ENCODE results near the gene AP1M1. TPM values are rescaled to one million over a fixed set of nuclear protein-coding genes. Genes with fewer than 3 reads are reported as not detected.

AP1M1 gene
- total RNA-seq, 1 experiment from 2014 or later = 88.7 TPM

DNA sequence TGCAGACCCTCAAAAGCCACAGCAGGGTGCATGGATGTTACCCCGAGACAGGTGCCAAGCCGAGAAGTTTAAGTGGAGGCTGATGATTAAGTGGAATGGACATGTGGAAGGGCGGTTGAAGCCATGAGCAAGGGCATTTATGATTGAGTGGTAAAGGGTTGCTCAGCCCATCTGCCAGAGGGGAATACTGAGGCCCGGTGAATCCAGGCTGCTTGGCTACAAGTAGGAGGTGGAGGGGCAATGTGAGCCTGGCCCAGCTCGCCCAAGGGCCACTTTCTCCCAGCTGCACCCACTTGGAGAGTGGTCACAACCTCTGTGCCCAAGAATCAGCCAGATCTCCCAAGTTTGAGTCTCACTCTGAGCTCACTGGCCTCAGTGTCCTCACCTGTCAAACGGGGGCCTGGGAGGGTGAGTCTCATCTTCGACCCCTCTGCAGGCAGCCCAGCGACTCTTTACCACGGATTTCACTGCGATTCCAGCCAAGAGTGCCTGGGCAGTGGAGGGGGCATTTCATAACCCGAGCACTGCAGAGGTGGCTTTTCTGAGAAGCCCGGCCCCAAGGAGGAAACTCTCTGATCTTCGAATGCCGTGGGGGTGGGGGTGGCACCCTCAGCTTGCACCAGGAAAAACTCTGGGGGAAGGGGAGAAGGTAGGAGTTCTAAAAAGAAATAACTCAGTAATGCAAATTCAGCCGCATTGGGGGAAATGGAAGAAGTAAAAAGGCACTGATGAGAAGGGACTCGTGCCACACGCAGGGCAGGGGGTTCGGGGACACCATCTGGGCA is 64.1 kb downstream of the AP1M1 start:
- DNase-seq (ENCODE audit: low read depth, low spot score) (no peak), ATAC-seq (no peak)
- intact Hi-C loops (cut with micrococcal nuclease; ENCODE audit: unreplicated experiment) (no loop called here), in situ Hi-C loops (cut with HindIII; ENCODE audit: low pct_unique_long_range_greater_than_20kb, low sequenced_read_pairs) (no loop called here)
- BruUV-seq (replicated peaks) = no TSS peak
- Histone ChIP-seq H3K4me1 (ENCODE audit: control insufficient read depth, insufficient read depth, low read length) (no peaks in the 10 kb centered on the region), H3K27ac (ENCODE audit: low read length) (no peak overlapping the region), H3K9me3 (ENCODE audit: control insufficient read depth, insufficient read depth, low read depth, low read length) (no peaks in the 10 kb centered on the region), H3K4me3 (ENCODE audit: low read depth in 2 of 2, low read length in 2 of 2) (no peak overlapping the region), H3K36me3 (ENCODE audit: control insufficient read depth, insufficient read depth, low read length) (no peaks in the 10 kb centered on the region), H3K27me3 (ENCODE audit: control insufficient read depth, insufficient read depth, low read length) (no peaks in the 10 kb centered on the region)
- ChIA-PET CTCF (no interaction called here), POLR2A (no interaction called here)
- TF ChIP-seq POLR2AphosphoS5 (IDR thresholded peaks at IDR 0.05; ENCODE audit: low read depth, low read length) = no peak
- no peak for TF ChIP-seq SIN3A (IDR thresholded peaks at IDR 0.05; ENCODE audit: borderline replicate concordance, insufficient read depth, low read depth, low read length)
- no peak for TF ChIP-seq TCF7L2 (IDR thresholded peaks at IDR 0.05; ENCODE audit: low read depth, low read length)
- TF ChIP-seq, protein P1, sequence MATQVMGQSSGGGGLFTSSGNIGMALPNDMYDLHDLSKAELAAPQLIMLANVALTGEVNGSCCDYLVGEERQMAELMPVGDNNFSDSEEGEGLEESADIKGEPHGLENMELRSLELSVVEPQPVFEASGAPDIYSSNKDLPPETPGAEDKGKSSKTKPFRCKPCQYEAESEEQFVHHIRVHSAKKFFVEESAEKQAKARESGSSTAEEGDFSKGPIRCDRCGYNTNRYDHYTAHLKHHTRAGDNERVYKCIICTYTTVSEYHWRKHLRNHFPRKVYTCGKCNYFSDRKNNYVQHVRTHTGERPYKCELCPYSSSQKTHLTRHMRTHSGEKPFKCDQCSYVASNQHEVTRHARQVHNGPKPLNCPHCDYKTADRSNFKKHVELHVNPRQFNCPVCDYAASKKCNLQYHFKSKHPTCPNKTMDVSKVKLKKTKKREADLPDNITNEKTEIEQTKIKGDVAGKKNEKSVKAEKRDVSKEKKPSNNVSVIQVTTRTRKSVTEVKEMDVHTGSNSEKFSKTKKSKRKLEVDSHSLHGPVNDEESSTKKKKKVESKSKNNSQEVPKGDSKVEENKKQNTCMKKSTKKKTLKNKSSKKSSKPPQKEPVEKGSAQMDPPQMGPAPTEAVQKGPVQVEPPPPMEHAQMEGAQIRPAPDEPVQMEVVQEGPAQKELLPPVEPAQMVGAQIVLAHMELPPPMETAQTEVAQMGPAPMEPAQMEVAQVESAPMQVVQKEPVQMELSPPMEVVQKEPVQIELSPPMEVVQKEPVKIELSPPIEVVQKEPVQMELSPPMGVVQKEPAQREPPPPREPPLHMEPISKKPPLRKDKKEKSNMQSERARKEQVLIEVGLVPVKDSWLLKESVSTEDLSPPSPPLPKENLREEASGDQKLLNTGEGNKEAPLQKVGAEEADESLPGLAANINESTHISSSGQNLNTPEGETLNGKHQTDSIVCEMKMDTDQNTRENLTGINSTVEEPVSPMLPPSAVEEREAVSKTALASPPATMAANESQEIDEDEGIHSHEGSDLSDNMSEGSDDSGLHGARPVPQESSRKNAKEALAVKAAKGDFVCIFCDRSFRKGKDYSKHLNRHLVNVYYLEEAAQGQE (IDR thresholded peaks at IDR 0.05; ENCODE audit: insufficient read depth in 1 of 2, low read depth in 2 of 2, low read length in 1 of 2) = no peak
- TF ChIP-seq, protein P2, sequence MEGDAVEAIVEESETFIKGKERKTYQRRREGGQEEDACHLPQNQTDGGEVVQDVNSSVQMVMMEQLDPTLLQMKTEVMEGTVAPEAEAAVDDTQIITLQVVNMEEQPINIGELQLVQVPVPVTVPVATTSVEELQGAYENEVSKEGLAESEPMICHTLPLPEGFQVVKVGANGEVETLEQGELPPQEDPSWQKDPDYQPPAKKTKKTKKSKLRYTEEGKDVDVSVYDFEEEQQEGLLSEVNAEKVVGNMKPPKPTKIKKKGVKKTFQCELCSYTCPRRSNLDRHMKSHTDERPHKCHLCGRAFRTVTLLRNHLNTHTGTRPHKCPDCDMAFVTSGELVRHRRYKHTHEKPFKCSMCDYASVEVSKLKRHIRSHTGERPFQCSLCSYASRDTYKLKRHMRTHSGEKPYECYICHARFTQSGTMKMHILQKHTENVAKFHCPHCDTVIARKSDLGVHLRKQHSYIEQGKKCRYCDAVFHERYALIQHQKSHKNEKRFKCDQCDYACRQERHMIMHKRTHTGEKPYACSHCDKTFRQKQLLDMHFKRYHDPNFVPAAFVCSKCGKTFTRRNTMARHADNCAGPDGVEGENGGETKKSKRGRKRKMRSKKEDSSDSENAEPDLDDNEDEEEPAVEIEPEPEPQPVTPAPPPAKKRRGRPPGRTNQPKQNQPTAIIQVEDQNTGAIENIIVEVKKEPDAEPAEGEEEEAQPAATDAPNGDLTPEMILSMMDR (IDR thresholded peaks at IDR 0.05) = no peak

DNA sequence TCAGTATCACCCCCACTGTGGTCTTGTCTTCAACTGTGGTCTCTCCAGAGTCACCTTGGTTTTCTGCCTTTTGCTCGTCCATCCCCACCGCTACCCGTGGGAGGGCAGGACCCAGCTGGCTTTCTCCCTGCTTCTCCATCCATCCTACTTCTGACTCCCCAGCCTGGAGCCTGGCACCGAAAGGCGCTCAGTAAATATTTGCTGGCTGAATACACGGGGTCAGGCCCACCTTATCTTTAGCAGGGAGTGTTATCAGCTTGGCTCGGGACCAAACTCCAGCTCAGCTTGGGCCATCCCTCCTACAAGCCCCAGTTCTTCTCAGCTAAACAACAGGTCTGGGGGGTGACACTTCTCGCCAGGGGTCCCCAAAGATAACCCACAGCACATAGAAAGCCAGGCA is 64.9 kb downstream of the AP1M1 start:
- ATAC-seq = no peak; the same call in 1 of the 2 replicates
- Histone ChIP-seq H3K36me3 (ENCODE audit: control insufficient read depth, insufficient read depth, low read length) (no peaks in the 10 kb centered on the region), H3K4me3 (ENCODE audit: low read depth in 2 of 2, low read length in 2 of 2) (no peak overlapping the region), H3K27ac (ENCODE audit: low read length) (no peak overlapping the region), H3K4me1 (ENCODE audit: control insufficient read depth, insufficient read depth, low read length) (no peaks in the 10 kb centered on the region), H3K27me3 (ENCODE audit: control insufficient read depth, insufficient read depth, low read length) (no peaks in the 10 kb centered on the region), H3K9me3 (ENCODE audit: control insufficient read depth, insufficient read depth, low read depth, low read length) (no peaks in the 10 kb centered on the region)
- ChIA-PET CTCF (no interaction called here), POLR2A (interaction anchor here (0.6 kb wide), 1 partner anchor 29 kb away, joined by 5 read pairs; no protein-coding TSS in a partner anchor)
- no TSS peak for BruUV-seq (replicated peaks)
- TF ChIP-seq SIN3A (IDR thresholded peaks at IDR 0.05; ENCODE audit: borderline replicate concordance, insufficient read depth, low read depth, low read length) = no peak
- TF ChIP-seq, protein P2 (IDR thresholded peaks at IDR 0.05) = no peak
- in situ Hi-C loops (cut with HindIII; ENCODE audit: low pct_unique_long_range_greater_than_20kb, low sequenced_read_pairs) = no loop called here
- intact Hi-C loops (cut with micrococcal nuclease; ENCODE audit: unreplicated experiment) = no loop called here
- no peak for DNase-seq (ENCODE audit: low read depth, low spot score)

Measured in Panc1 (cell line).